ENCODE results near the gene CFAP61. TPM values are rescaled to one million over a fixed set of nuclear protein-coding genes. Genes with fewer than 3 reads are reported as not detected.

Gene CFAP61
- total and polyA plus RNA-seq, 2 donors from 2014 or later = 0.58 to 2.6 TPM

DNA sequence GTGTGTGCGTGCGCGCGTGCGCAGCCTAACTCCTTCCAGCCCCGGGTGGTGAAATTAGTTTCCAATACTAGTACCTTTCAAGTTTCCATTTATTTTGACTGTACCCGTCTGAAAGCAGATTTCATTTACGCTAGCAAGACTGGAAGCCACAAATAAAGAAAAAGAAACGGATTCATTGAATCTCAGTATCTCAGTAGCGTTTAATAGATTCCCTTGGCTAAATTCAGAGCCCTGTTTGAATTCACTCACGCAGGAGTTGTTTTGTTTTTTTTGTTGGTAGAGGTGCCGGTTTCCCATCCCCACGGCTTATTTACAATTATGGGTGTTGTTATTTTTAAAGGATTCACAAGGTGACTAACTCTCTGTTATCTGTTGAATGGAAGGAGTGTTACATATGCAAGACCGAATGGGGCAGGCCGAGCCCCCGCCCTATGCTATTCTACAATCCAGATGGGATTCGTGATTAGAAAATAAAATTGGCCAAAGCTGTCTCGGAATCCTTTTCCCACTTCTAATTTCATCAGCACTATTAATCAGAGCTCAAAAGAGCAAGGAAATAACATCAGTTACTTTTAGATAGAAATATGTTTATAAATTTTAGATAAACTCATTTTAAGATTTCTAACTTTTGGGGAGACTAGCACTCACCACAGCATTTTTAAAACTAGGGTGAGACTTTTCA, 313.3 kb downstream of the CFAP61 start:
- TF ChIP-seq, protein P1, sequence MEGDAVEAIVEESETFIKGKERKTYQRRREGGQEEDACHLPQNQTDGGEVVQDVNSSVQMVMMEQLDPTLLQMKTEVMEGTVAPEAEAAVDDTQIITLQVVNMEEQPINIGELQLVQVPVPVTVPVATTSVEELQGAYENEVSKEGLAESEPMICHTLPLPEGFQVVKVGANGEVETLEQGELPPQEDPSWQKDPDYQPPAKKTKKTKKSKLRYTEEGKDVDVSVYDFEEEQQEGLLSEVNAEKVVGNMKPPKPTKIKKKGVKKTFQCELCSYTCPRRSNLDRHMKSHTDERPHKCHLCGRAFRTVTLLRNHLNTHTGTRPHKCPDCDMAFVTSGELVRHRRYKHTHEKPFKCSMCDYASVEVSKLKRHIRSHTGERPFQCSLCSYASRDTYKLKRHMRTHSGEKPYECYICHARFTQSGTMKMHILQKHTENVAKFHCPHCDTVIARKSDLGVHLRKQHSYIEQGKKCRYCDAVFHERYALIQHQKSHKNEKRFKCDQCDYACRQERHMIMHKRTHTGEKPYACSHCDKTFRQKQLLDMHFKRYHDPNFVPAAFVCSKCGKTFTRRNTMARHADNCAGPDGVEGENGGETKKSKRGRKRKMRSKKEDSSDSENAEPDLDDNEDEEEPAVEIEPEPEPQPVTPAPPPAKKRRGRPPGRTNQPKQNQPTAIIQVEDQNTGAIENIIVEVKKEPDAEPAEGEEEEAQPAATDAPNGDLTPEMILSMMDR (IDR thresholded peaks at IDR 0.05; ENCODE audit: borderline replicate concordance, extremely low read depth, insufficient read depth) = no peak
- Histone ChIP-seq H3K4me1 (ENCODE audit: control insufficient read depth in 2 of 3, insufficient read depth in 2 of 3, low read depth in 1 of 3, low read length in 3 of 3) (peaks cover 0 to 11% (median 0%) of the 10 kb centered on the region in 3 donors), H3K27me3 (ENCODE audit: control insufficient read depth, insufficient read depth, low read length) (peaks cover 54% of the 10 kb centered on the region), H3K36me3 (ENCODE audit: control insufficient read depth in 2 of 3, insufficient read depth in 3 of 3, low read length in 3 of 3) (no peaks in the 10 kb centered on the region), H3K9ac (ENCODE audit: low read length in 3 of 3) (no peak overlapping the region), H3K27ac (ENCODE audit: low read depth in 2 of 2, low read length in 2 of 2) (no peak overlapping the region), H3K9me3 (ENCODE audit: control insufficient read depth in 2 of 3, insufficient read depth in 1 of 3, low read length in 3 of 3) (no peaks in the 10 kb centered on the region), H3K4me3 (ENCODE audit: low read length in 3 of 3) (no peak overlapping the region)
- FAIRE-seq (no peak), DNase-seq (no peak)
- intact Hi-C loops (cut with DNase I) = no loop called here

DNA sequence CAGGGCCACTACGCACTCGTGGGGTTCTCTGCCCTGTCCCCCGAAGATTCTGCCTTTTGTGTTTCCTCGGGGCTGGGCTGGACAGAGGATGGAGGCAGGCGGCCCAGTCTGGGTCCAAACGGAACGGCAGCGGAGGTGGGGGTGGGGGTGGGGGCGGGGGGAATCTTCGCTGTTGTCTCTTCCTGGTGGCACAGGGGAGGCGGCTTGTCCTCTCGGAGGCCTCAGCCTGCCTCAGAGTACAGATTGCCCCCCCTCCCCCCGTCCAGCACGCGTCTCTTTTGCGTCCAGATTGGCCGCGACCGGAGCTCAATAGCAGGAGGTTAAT, 314.2 kb downstream of the CFAP61 start:
- TF ChIP-seq, protein P1 (IDR thresholded peaks at IDR 0.05; ENCODE audit: borderline replicate concordance, extremely low read depth, insufficient read depth) = no peak
- H3K4me3 ChIP-seq (ENCODE audit: low read length in 3 of 3) = no peak overlapping the region
- no peaks in the 10 kb centered on the region for H3K9me3 ChIP-seq (ENCODE audit: control insufficient read depth in 2 of 3, insufficient read depth in 1 of 3, low read length in 3 of 3)
- intact Hi-C loops (cut with DNase I) = no loop called here
- FAIRE-seq (no peak), DNase-seq (peak in 1 of 5 donors; percentile 68)
- peaks cover 0 to 11% (median 0%) of the 10 kb centered on the region in 3 donors for H3K4me1 ChIP-seq (ENCODE audit: control insufficient read depth in 2 of 3, insufficient read depth in 2 of 3, low read depth in 1 of 3, low read length in 3 of 3)
- H3K36me3 ChIP-seq (ENCODE audit: control insufficient read depth in 2 of 3, insufficient read depth in 3 of 3, low read length in 3 of 3) = no peaks in the 10 kb centered on the region
- no peak overlapping the region for H3K9ac ChIP-seq (ENCODE audit: low read length in 3 of 3)
- H3K27ac ChIP-seq (ENCODE audit: low read depth in 2 of 2, low read length in 2 of 2) = no peak overlapping the region
- peaks cover 53% of the 10 kb centered on the region for H3K27me3 ChIP-seq (ENCODE audit: control insufficient read depth, insufficient read depth, low read length)

DNA sequence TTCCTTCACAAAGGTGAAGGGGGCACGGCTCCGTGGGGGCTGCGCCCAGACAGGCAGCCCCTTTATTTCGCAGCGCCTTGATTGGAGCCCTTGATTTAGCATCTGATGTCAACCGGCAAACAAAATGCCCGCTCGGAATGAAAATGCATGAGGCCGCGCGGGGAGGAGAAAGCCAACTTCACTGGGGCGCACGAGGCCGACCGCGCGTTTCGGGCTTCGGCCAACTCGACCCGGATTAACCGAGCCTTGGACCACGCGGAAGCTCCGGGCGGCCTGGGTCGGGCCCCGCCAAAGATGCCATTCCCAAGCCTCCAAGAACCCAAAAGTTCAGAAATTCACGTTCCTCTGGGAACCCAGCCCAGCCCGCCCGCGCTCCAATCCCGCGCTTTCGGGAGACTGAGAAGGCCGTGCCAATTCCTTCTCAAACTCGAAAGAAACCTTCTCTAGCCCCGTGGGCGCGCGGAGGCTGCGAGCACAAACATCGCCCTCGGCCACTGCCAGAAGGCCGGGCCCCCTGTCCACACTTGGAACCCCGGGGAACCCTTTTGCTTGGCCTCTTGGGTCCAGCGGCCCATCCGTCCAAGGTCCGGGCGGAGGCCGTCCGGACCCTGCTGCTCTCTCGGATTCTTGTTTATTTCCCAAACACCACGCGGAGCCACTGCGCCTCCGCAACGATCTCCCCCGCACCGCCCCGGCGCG, 314.7 kb downstream of the CFAP61 start:
- peaks cover 53% of the 10 kb centered on the region for H3K27me3 ChIP-seq (ENCODE audit: control insufficient read depth, insufficient read depth, low read length)
- peaks cover 0 to 11% (median 0%) of the 10 kb centered on the region in 3 donors for H3K4me1 ChIP-seq (ENCODE audit: control insufficient read depth in 2 of 3, insufficient read depth in 2 of 3, low read depth in 1 of 3, low read length in 3 of 3)
- FAIRE-seq = no peak
- H3K9ac ChIP-seq (ENCODE audit: low read length in 3 of 3) = no peak overlapping the region
- no peaks in the 10 kb centered on the region for H3K9me3 ChIP-seq (ENCODE audit: control insufficient read depth in 2 of 3, insufficient read depth in 1 of 3, low read length in 3 of 3)
- H3K36me3 ChIP-seq (ENCODE audit: control insufficient read depth in 2 of 3, insufficient read depth in 3 of 3, low read length in 3 of 3) = no peaks in the 10 kb centered on the region
- no peak overlapping the region for H3K4me3 ChIP-seq (ENCODE audit: low read length in 3 of 3)
- TF ChIP-seq, protein P1 (IDR thresholded peaks at IDR 0.05; ENCODE audit: borderline replicate concordance, extremely low read depth, insufficient read depth) = no peak
- intact Hi-C loops (cut with DNase I) = no loop called here
- H3K27ac ChIP-seq (ENCODE audit: low read depth in 2 of 2, low read length in 2 of 2) = no peak overlapping the region
- DNase-seq = peak in 2 of 5 donors; percentile 50 to 68

Measured in kidney (tissue), 14 donors.